Measurements from ENCODE around the gene AGTRAP.

GRCh38 chr1:11741919-11742558 is 6.1 kb downstream of the AGTRAP start:
- TF ChIP-seq CTCF (IDR thresholded peaks at IDR 0.05) (no peak), POLR2A (IDR thresholded peaks at IDR 0.05) (no peak)
